K562 (cell line): ENCODE results near the gene DPEP3. TPM values are rescaled to one million over a fixed set of nuclear protein-coding genes. Genes with fewer than 3 reads are reported as not detected.

Experiments used
- CBX3 ChIP-seq, 2 experiments: IDR thresholded peaks; 1 replicate in 1 of 2; 2 replicates in 1 of 2; pipeline ENCODE4 v1.6.1; 2012; ENCODE audit warnings: inconsistent platforms in 2 of 2, low read length in 2 of 2, borderline replicate concordance in 1 of 2, control low read depth in 1 of 2
- DIDO1 ChIP-seq: fragments of 450-650 bp; IDR thresholded peaks from 2 replicates; pipeline ENCODE4 v1.6.1; 2016; ENCODE audit warnings: low read depth, missing biosample characterization, missing genetic modification characterization
- FOXK2 ChIP-seq, 2 experiments: fragments of 450-650 bp; IDR thresholded peaks in 1 of 2; conservative IDR thresholded peaks in 1 of 2; 2 replicates each; pipeline ENCODE4 v1.6.1; 2016; ENCODE audit warnings: low read depth in 2 of 2, mild to moderate bottlenecking in 1 of 2
- FOXM1 ChIP-seq, 2 experiments: fragments of 450-650 bp in 1 of 2; sonication (generic) in 1 of 2; formaldehyde crosslinking in 1 of 2; IDR thresholded peaks; 2 replicates each; pipeline versions ENCODE4 v1.6.1 to v1.9.0; 2017 to 2022; ENCODE audit warnings: low read depth in 2 of 2, mild to moderate bottlenecking in 2 of 2, missing genetic modification reagents in 1 of 2, moderate library complexity in 1 of 2
- GMEB1 ChIP-seq: fragments of 250-450 bp; sonication (Bioruptor Pico); IDR thresholded peaks from 2 replicates; pipeline ENCODE4 v1.4.0; 2020; ENCODE audit warnings: mild to moderate bottlenecking
- HNRNPLL ChIP-seq: fragments of 200-400 bp; formaldehyde crosslinking; IDR thresholded peaks from 2 replicates; pipeline ENCODE4 v1.6.1; 2017; ENCODE audit warnings: low read length, low read depth, mild to moderate bottlenecking; ENCODE audit not compliant: poor library complexity, severe bottlenecking
- U2AF1 ChIP-seq: fragments of 200-400 bp; formaldehyde crosslinking; optimal IDR thresholded peaks from 2 replicates; pipeline ENCODE3; 2017; ENCODE audit warnings: mild to moderate bottlenecking, low read depth, low read length, moderate library complexity
- ZNF280A ChIP-seq: fragments of 450-650 bp; IDR thresholded peaks from 2 replicates; pipeline ENCODE4 v1.6.1; 2018; ENCODE audit warnings: mild to moderate bottlenecking, low read depth; ENCODE audit not compliant: partially characterized antibody
- ZNF449 ChIP-seq: fragments of 250-450 bp; sonication (Bioruptor Pico); IDR thresholded peaks from 2 replicates; pipeline ENCODE4 v1.8.0; 2022; ENCODE audit warnings: moderate library complexity, mild to moderate bottlenecking, inconsistent platforms
- ZNF644 ChIP-seq: fragments of 200-800 bp; sonication (Bioruptor generic); IDR thresholded peaks from 2 replicates; pipeline ENCODE4 v1.6.1; 2016; ENCODE audit warnings: low read depth, missing genetic modification characterization, missing compliant biosample characterization
- polyA plus RNA-seq, 8 experiments: library from polyadenylated mRNA; depleted of rRNA in 4 of 8; stranded (reverse) in 5 of 8; unstranded in 3 of 8; fragments of >200 nt; fragmentation: Nextera tagmentation in 2 of 8; fragmentation: Illumina TruSeq in 1 of 8; extraction: Ambion mirVana in 2 of 8; extraction: Trizol in 1 of 8; gene quantifications; 2 replicates each; pipeline versions ENCODE4 v1.2.1 to v1.2.3, GENCODE V29; 2011 to 2014; ENCODE audit warnings: inconsistent platforms in 1 of 8, missing spikeins in 1 of 8
- total RNA-seq, 7 experiments: library from RNA; depleted of rRNA in 6 of 7; stranded (reverse); fragments of >200 nt in 6 of 7; fragmentation: Illumina TruSeq in 2 of 7; extraction: Trizol in 2 of 7; gene quantifications; 2 replicates each; pipeline versions ENCODE4 v1.2.1 to v1.2.3, GENCODE V29; 2011 to 2021; ENCODE audit warnings: low replicate concordance in 1 of 7

DPEP3 gene
- total and polyA plus RNA-seq, 9 of the 15 experiments (the other 6 are each of a cell fraction or from before 2014, with no cell fraction given) = not detected

- TF ChIP-seq ZNF644 (tag) = no peak
- TF ChIP-seq GMEB1 (CRISPR knock-in tag) = peak; percentile 54; the same call in 1 of the 2 replicates
- peak; percentile 61 for TF ChIP-seq HNRNPLL
- no peak for TF ChIP-seq U2AF1
- TF ChIP-seq DIDO1 (tag) = peak; percentile 97
- TF ChIP-seq FOXK2 (conservative IDR thresholded peaks at IDR 0.05 in 1 of 2, IDR thresholded peaks at IDR 0.05 in 1 of 2; ENCODE audit: low read depth in 2 of 2) = peak; percentile 97 to 99
- TF ChIP-seq CBX3 (IDR thresholded peaks at IDR 0.05; ENCODE audit: borderline replicate concordance in 1 of 2, low read length in 2 of 2) = peak in 1 of 2 experiments; percentile 46; a peak in 1 of 3 replicates
- TF ChIP-seq FOXM1 (IDR thresholded peaks at IDR 0.05; ENCODE audit: low read depth) = peak; percentile 22; the same call in 1 of the 2 replicates
- TF ChIP-seq FOXM1 (CRISPR knock-in tag; IDR thresholded peaks at IDR 0.05; ENCODE audit: low read depth) = no peak
- no peak for TF ChIP-seq ZNF280A
- no peak for TF ChIP-seq ZNF449 (CRISPR knock-in tag)
Measured at GRCh38 chr16:68022728-68023537, 42.6 kb upstream of the DPEP3 start, which contains the start of the genes DDX28 and DUS2 (continued).
